HAP-1 (cell line): ENCODE data around the gene TVP23A.

ENCODE experiments used
- DNase-seq, 2 experiments: peaks; one replicate each; pipeline ENCODE4 v3.0.0-alpha.2; 2016 to 2020; ENCODE audit warnings: low spot score in 2 of 2
- H3K27me3 ChIP-seq: fragments of 250-450 bp; sonication (Bioruptor Pico); 2 replicates; pipeline ENCODE4 v1.5.1; 2020; ENCODE audit warnings: low read depth, mild to moderate bottlenecking, moderate library complexity
- H3K36me3 ChIP-seq: fragments of 250-450 bp; sonication (Bioruptor Pico); replicated peaks from 2 replicates; pipeline ENCODE4 v1.5.1; 2020; ENCODE audit warnings: mild to moderate bottlenecking
- H3K4me1 ChIP-seq: fragments of 250-450 bp; sonication (Bioruptor Pico); 2 replicates; pipeline ENCODE4 v1.5.1; 2020; ENCODE audit warnings: mild to moderate bottlenecking
- H3K4me3 ChIP-seq: fragments of 250-450 bp; sonication (Bioruptor Pico); 2 replicates; pipeline ENCODE4 v1.5.1; 2020; ENCODE audit warnings: mild to moderate bottlenecking, moderate library complexity
- H3K9me3 ChIP-seq: fragments of 250-450 bp; sonication (Bioruptor Pico); 2 replicates; pipeline ENCODE4 v1.5.1; 2020; ENCODE audit warnings: mild to moderate bottlenecking, moderate library complexity
- in situ Hi-C: fragments of 300-500 bp; cut with MboI; formaldehyde crosslinking; loops from 3 replicates; pipeline ENCODE4 v1.14.3; 2020; ENCODE audit warnings: low sequenced_read_pairs, inconsistent platforms, mixed read lengths

TVP23A gene

GRCh38 chr16:10849736-10850477 lies 31.3 kb upstream of the TVP23A start:
- H3K4me3 ChIP-seq, result no peak overlapping the region
- no peaks in the 10 kb centered on the region for H3K9me3 ChIP-seq
- no peaks in the 10 kb centered on the region for H3K36me3 ChIP-seq
- in situ Hi-C loops, result no loop called here
- H3K4me1 ChIP-seq, result no peaks in the 10 kb centered on the region
- no peaks in the 10 kb centered on the region for H3K27me3 ChIP-seq
- DNase-seq, result no peak

GRCh38 chr16:10847176-10847575 lies 28.6 kb upstream of the TVP23A start:
- DNase-seq, result no peak
- Histone ChIP-seq H3K36me3 (no peaks in the 10 kb centered on the region), H3K27me3 (no peaks in the 10 kb centered on the region), H3K4me3 (no peak overlapping the region), H3K4me1 (no peaks in the 10 kb centered on the region), H3K9me3 (no peaks in the 10 kb centered on the region)
- in situ Hi-C loops, result no loop called here

DNA sequence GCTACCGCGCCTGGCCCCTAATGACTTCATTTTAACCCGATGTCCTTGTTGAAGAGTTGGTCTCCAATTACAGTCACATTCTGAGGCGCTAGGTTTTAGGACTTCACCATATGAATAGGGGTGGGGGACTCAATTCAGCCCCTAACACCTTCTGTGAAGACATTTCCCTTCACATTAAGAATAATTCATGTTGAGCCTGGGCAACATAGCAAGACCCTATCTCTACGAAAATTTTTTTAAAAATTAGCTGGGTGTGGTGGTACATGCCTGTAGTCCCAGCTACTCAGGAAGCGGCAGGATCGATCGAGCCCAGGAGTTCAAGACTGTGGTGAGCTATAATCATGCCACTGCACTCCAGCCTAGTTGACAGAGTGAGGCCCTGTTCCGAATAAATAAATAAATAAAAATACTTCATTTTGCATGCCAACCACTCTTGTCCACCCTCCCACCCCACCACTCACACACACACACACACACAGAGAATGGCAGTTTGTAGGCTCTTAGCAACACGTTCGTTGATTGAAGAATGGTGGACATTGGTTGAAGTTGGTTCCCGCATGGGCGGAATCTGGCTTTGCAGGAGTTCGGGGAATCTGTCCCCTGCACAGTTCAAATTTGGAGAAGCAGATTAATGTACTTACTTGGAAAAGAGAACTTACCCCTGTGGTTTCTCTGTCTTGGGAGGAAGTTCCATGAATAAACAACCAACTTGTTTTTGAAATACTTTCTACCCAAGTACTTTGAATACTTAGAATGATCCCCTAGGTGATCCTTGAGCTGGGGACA lies 27.8 kb upstream of the TVP23A start:
- no peaks in the 10 kb centered on the region for H3K36me3 ChIP-seq
- no peak for DNase-seq
- no peaks in the 10 kb centered on the region for H3K27me3 ChIP-seq
- in situ Hi-C loops, result no loop called here
- H3K4me3 ChIP-seq, result no peak overlapping the region
- no peaks in the 10 kb centered on the region for H3K9me3 ChIP-seq
- no peaks in the 10 kb centered on the region for H3K4me1 ChIP-seq

DNA sequence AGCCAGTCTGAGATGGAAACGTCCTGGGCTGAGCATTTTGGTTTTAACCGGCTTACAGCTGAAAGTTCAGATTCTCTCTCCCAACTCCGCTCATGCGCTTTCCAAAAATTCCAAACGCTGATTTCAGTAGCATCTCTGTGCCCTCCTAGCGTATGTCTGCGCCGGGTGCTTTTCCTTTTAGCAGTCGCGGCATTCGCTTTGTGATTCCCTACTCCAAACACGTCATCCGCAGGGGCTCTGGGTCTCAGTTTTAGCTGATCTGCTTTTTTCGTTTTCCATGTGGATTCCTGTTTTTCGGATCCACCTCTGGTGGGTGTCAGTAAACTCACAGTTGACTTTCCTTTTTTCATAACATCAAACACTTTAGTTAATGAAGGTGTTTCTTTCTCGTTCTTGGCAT lies 22.1 kb upstream of the TVP23A start:
- Histone ChIP-seq H3K36me3 (no peaks in the 10 kb centered on the region), H3K4me1 (no peaks in the 10 kb centered on the region; the same call in 1 of the 2 replicates), H3K27me3 (no peaks in the 10 kb centered on the region), H3K4me3 (no peak overlapping the region), H3K9me3 (no peaks in the 10 kb centered on the region)
- no peak for DNase-seq
- in situ Hi-C loops, result no loop called here

DNA sequence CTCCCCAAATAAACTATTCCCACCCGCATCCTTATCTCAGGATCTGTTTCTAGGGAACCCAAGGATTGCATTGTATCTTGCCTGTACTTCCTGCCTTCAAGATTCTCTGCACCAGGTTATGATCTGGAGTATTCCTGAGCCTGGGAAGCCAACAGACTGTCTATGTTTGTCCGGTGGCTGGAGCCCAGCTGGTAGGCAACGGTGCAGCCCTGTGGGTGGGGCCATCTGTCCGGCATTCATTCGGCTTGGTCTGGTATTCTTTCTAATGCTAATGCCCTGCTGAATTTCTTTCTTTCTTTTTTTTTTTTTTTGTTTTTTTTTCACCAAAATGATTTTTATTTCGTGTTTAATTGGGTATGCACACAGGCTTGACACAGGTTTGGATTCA lies 20.7 kb upstream of the TVP23A start:
- H3K36me3 ChIP-seq, result no peaks in the 10 kb centered on the region
- DNase-seq, result peak in 1 of 2 experiments; percentile 51
- H3K9me3 ChIP-seq, result no peaks in the 10 kb centered on the region
- H3K27me3 ChIP-seq, result no peaks in the 10 kb centered on the region
- H3K4me3 ChIP-seq, result no peak overlapping the region
- no peaks in the 10 kb centered on the region; the same call in 1 of the 2 replicates for H3K4me1 ChIP-seq
- in situ Hi-C loops, result no loop called here

DNA sequence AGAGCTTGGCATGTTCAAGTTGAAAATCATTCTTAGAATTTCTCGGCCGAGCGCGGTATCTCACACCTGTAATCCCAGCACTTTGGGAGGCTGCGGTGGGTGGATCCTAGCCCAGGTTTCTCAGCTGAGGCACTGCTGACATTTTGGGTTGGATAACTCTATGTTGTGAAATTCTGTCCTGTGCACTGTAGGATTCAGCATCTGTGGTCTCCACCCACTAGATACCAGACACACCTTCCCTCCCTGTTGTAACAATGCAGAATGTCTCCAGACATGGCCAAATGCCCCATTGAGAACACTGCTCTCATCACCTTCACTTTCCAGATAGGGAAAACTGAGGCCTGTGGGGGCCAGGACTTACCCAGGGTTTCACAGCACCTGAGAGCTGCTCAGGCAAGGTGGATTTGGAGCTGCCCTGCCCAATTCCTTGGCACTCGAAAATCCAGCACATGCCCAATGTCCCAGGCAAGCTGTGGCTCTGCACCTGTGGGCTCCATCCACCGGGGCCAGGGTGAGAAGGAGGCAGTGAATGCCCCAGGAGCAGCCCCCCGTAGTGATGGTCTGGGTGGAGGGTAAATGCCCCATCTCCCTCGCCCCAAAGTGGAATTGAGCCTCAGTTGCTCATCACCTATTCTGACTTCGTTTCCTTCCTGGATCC lies 20.2 kb upstream of the TVP23A start:
- H3K36me3 ChIP-seq, result no peaks in the 10 kb centered on the region
- no peak overlapping the region for H3K4me3 ChIP-seq
- in situ Hi-C loops, result no loop called here
- DNase-seq, result no peak
- H3K27me3 ChIP-seq, result no peaks in the 10 kb centered on the region
- H3K4me1 ChIP-seq, result no peaks in the 10 kb centered on the region; the same call in 1 of the 2 replicates
- H3K9me3 ChIP-seq, result no peaks in the 10 kb centered on the region

GRCh38 chr16:10836174-10836853 lies 17.7 kb upstream of the TVP23A start:
- DNase-seq, result no peak
- Histone ChIP-seq H3K27me3 (no peaks in the 10 kb centered on the region), H3K36me3 (no peaks in the 10 kb centered on the region), H3K4me1 (no peaks in the 10 kb centered on the region; the same call in 1 of the 2 replicates), H3K4me3 (no peak overlapping the region), H3K9me3 (no peaks in the 10 kb centered on the region)
- in situ Hi-C loops, result no loop called here

GRCh38 chr16:10835281-10835931 lies 16.8 kb upstream of the TVP23A start:
- Histone ChIP-seq H3K4me3 (no peak overlapping the region), H3K9me3 (no peaks in the 10 kb centered on the region), H3K27me3 (no peaks in the 10 kb centered on the region), H3K36me3 (no peaks in the 10 kb centered on the region), H3K4me1 (no peaks in the 10 kb centered on the region; the same call in 1 of the 2 replicates)
- DNase-seq, result no peak
- in situ Hi-C loops, result no loop called here

DNA sequence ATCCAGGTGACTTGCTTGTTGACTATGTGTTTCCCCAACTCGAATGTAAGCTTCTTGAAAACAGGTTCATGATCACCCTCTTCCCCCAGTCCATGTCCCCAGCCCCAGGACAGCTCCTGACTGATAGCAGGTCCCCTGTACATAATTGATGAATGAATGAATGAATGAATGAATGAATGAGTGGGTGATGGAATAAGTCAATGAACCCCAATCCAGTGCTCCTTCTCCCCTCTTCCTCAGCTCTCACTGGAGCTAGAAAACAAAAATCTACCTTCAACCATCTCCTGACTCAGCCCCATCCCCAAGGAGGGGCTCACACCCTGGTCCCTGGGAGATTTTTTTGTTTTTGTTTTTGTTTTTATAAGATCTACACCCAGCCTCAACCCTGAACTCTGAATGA lies 16.2 kb upstream of the TVP23A start:
- H3K9me3 ChIP-seq, result no peaks in the 10 kb centered on the region
- H3K4me3 ChIP-seq, result no peak overlapping the region
- no peaks in the 10 kb centered on the region for H3K36me3 ChIP-seq
- in situ Hi-C loops, result no loop called here
- DNase-seq, result no peak
- H3K4me1 ChIP-seq, result no peaks in the 10 kb centered on the region; the same call in 1 of the 2 replicates
- H3K27me3 ChIP-seq, result no peaks in the 10 kb centered on the region

- Histone ChIP-seq H3K4me3 (no peak overlapping the region), H3K36me3 (no peaks in the 10 kb centered on the region), H3K9me3 (no peaks in the 10 kb centered on the region), H3K27me3 (no peaks in the 10 kb centered on the region), H3K4me1 (no peaks in the 10 kb centered on the region; the same call in 1 of the 2 replicates)
- DNase-seq, result no peak
- in situ Hi-C loops, result no loop called here
Observed at GRCh38 chr16:10834130-10834529, 15.5 kb upstream of the TVP23A start.

- H3K4me3 ChIP-seq, result no peak overlapping the region
- in situ Hi-C loops, result no loop called here
- H3K9me3 ChIP-seq, result no peaks in the 10 kb centered on the region
- DNase-seq, result no peak
- no peaks in the 10 kb centered on the region for H3K27me3 ChIP-seq
- no peaks in the 10 kb centered on the region for H3K36me3 ChIP-seq
- H3K4me1 ChIP-seq, result no peaks in the 10 kb centered on the region
Observed at GRCh38 chr16:10833271-10833670, 14.7 kb upstream of the TVP23A start.

DNA sequence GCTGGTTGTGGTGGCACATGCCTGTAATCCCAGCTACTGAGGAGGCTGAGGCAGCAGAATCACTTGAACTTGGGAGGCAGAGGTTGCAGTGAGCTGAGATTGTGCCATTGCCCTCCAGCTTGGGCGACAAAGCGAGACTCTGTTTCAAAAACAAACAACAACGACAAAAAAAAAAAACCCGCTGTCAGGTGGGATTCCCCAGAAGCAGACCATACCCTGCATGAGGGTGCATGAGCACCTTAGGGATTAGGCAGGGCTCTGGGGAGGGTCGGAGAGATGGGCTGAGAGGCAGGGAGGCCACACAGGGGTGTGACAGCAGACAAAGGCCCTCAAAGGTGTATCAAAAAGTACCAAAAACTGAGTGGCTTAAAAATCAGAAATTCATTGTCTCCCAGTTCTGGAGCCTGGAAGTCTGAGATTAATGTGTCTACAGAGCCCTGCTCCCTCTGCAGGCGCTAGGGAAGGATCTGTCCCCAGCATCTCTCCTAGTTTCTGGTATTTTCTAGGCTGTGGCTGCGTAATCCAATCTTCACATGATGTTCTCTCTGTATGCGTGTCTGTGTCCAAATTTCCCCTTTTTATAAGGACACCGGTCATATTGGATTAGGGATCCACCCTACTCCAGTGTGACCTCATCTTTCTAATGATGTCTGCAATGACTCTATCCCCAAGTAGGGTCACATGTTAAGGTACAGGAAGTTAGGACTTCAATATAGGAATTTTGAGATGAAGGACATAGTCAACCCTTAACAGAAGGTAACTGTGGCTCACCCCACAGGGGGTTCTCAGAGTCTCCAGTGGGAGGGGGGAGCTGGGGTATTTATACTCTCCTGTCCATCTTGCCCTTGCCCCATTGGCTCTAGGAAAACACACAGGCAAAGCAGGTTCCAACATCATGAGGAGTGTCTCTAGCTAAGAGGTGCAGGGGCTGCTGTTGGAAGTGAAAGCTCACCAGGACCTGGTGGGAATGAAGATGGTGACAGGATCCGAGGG lies 13.6 kb upstream of the TVP23A start:
- in situ Hi-C loops, result no loop called here
- no peak overlapping the region for H3K4me3 ChIP-seq
- H3K4me1 ChIP-seq, result no peaks in the 10 kb centered on the region
- no peaks in the 10 kb centered on the region for H3K9me3 ChIP-seq
- H3K36me3 ChIP-seq, result no peaks in the 10 kb centered on the region
- no peak for DNase-seq
- H3K27me3 ChIP-seq, result no peaks in the 10 kb centered on the region
